GM21528 (cell line): ENCODE data around the gene TTBK2.

ENCODE experiments used
- ATAC-seq: cut with Tn5 transposase; IDR thresholded peaks from one replicate; pipeline ENCODE4 v1.9.1; 2021; ENCODE audit warnings: mild to moderate bottlenecking, moderate library complexity; ENCODE audit not compliant: unreplicated experiment, low FRiP score

TTBK2 gene

DNA sequence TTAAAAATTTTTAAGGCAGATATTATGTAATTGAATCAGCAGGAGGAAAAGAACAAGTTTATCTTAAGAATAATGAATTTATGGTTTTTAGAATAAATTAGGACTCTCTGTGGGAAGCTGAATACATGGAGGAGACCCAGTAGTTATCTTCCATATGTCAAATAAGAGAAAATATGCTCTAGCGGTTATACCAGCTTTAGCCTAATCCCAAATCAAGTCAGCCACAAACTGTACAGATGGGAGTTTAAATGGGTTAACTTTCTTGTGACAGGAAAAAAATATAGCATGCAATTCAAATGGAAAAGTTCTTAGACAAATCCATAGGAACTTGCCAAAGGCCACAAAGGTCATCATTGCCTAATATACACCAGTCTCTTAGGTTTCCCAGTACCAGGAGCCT lies 84.3 kb downstream of the TTBK2 start:
- no peak for ATAC-seq

DNA sequence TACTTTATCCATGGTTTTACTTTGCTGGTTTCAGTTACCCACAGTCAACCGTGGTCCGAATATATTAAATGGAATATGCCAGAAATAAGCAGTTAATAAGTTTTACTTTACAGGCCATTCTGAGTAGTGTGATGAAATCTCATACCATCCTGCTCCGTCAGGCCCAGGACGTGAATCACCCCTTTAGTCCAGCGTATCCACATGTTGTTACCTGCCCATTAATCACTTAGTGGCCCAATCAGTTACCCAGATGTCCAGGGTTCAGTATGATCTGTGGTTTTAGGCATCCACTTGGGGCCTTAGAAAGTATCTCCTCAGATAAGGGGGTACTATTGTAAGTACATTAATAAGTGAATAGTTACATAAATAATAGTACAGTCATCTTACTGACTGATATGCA lies 88.0 kb downstream of the TTBK2 start:
- ATAC-seq = no peak

DNA sequence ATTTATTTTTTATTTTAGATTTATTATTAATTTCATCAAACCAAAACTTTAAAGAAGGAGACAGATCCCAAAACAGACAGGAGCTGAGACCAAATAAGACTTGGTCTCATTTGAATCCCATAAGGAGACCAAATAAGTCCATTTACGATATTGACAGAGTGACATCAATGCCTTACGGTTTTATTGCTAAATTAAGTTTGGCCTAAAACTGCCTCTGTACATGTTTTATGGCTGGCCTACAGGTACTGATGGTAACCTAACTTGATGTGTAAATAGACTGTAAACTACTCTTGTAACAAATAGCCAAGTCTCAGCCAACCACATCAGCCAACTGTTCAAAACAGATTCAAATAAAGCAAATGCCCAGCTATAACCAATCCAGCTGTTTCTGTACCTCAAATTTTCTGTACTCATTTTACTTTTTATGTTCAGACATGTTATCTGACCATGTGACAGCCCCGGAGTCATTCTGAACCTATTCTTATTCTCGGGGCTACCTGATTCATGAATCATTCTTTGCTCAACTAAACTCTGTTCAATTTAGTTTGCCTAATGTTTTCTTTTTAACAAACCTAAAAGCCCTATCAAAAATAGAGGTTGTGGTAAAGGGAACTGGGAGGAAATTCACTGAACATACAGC lies 94.2 kb downstream of the TTBK2 start:
- ATAC-seq = no peak

DNA sequence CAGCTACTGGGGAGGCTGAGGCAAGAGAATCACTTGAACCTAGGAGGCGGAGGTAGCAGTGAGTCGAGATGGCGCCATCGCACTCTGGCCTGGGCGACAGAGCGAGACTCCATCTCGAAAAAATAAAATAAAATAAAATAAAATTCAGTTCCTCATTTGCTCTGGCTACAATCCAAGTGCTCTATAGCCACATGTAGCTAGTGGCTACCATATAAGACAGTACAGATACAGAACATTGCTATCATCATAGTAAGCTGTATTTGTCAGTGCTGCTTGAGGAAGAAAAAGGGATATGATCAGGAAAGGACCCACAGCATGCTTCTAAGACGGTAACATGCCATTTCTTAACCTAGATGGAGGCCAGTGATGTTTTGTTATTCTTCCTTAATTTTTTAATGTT lies 95.0 kb downstream of the TTBK2 start:
- no peak for ATAC-seq

DNA sequence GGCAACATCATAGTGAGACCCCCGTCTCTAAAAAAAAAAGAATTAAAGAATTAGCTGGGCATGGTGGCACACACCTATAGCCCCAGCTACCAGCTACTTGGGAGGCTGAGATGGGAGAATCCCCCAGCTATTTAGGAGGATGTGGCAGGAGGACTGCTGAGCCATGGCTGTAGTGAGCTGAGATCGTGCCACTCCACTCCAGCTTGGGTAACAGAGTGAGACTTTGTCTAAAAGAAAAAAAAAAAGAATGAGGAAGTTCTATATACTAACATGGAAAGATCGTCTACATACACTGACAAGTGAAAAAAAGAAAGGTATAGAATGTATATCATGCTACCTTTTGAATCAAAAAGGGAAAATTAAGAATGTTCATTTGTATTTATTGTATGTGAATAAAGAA lies 99.8 kb downstream of the TTBK2 start:
- no peak for ATAC-seq

DNA sequence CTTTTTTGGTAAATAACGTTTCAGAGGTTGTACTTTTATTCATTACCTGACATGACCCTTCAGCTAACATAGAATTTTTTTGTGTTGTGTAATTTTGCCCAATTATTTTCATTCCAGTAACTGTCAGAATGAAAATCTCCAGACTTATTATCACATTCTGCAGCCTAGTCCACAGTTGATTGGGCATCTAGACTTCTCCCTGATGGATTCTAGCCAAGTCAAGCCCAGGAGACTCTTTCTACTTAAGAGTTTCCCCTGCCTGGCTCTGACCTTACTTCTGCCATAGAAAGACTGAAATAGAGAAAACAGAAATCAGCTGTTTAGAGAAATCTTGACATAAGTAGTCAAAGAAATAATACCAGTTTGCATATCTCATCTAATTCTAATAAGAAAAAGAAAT lies 100.8 kb downstream of the TTBK2 start:
- no peak for ATAC-seq

DNA sequence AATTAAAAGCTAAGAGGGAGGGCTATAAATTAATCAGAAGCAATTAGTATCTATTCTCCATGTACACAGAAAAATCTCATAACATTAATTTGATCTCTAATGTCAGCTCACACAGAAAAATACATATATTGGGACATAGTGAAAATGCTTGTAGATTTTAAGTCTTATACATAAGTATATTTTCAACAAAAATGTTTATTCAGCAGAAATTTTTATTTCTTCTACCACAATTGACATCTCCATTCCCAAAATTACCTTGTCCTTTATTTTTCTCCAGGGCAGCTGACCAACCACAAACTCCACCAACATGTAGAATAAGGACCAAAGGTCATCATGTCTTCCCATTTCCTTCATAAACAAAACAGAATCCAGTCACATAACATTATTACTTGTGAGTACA lies 109.1 kb downstream of the TTBK2 start:
- no peak for ATAC-seq

DNA sequence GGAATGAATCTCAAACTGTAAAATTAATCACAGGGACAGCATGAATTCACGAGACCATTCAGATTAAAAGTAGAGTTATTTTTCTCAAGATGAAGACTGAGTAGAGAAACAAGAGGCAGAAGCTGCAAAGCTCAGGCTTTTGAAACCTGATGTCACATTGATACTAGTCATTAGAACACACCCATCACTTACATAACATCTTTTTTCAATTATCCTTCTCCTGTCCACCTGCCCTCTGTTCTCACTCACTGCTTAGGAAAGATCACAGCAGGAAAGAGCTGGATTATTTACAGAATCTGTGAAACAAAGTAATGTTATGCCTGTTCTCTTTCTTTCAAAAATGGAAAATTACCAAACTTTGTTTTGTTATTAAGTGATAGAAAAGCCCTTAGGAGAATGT lies 111.7 kb downstream of the TTBK2 start:
- no peak for ATAC-seq

DNA sequence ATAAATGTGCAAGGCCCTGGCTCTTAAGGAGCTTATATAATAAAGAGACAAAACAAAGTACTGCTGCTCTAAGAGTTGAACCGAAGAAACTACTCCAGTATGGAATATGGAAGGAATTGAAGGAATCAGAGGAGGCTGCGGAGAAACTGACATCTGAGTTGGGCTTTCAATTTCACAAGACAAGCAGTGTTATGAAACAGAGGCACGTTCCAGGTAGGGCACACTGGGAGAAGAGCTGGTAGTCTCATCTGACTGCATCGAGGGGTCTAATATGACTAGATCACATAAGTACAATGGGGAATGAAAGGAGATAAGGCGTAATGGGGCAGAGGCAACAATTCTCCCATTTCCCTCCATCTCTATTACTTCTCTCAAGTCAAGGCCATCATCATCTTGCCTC lies 115.3 kb downstream of the TTBK2 start:
- no peak for ATAC-seq

DNA sequence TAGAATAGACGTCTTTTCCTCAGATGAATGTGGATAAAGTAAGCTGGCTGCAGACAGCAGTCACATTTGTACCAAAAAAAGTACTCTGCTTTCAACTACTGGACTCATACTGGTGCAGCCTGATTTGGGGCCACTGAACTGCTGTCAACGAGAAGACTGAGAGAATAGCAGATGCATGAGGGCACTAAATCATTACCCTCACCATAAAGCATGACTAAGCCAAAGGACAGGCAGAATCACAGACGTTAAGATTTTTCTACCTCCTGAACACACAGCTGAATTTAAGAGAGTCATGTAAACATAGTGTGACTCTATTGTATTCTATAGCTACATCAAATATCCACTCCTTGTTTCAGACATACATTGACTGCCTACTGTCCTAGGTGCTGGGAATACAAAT lies 115.8 kb downstream of the TTBK2 start:
- ATAC-seq = no peak

DNA sequence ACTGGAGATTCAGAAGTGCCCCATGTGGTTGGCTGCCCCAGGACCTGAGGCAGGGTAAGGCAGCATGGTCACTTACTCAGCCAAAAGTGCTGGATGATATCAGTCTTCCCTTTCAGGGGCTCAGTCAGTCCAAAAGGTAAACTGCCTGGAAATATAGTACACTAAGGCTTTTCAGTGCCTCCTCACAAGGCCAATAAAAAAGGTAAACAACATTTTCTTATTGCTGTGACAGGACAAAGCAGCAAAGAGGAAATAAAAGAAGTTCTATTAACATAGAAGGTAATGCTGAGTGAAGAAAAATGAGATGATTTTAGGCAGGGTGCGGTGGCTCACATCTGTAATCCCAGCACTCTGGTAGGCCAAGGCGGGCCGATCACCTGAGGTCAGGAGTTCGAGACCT lies 117.1 kb downstream of the TTBK2 start:
- ATAC-seq = no peak

DNA sequence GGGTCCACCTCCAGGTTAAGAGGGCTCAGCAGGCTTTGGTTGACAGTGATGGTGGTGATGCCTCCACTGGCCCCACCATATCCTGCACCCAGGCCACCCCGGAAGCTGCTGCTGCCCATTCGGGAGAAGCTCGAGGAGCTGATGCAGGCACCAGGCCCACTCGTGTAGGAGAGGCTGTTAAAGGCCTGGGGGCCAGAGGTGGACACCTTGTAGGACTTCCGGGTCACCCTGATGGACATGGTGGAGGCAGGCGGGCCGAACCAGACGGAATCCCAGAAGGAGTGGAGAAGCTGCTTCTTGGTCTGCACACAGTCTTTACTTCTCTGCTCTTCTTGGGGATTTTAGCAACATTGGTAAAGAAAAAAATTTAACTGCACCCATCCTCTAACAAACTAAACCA lies 118.4 kb downstream of the TTBK2 start:
- ATAC-seq = no peak

DNA sequence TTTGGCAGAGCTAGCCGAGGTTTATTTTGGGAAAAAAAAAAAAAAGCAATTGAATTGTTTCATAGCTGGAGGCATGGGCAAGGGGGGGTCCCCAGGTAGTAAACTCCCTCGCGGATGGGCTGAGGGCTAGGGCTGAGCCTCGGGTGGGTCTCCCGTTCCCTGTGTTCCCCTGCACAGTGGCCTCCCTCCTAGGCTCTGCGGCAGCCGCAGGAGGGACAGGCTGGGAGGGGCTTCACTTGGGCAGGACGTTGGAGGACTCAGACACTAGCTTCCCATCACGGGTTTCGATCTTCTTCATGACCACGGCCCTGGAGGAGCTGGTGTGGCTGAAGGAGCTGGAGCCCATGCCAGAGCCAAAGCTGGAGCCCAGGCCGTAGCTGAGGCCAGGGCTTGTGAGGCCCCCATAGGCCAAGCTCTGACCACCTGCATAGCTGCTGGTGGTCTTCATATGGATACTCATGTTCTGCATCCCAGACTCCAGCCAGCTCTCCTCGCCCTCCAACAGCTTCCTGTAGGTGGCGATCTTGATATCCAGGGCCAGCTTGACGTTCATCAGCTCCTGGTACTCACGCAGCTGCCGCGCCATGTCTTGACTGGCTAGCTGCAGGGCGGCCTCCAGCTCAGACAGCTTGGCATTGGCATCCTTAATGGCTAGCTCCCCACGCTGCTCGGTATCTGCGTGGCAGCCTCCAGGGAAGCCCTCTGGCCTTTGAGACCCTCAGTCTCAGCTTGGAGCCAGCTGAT lies 119.7 kb downstream of the TTBK2 start:
- no peak for ATAC-seq

DNA sequence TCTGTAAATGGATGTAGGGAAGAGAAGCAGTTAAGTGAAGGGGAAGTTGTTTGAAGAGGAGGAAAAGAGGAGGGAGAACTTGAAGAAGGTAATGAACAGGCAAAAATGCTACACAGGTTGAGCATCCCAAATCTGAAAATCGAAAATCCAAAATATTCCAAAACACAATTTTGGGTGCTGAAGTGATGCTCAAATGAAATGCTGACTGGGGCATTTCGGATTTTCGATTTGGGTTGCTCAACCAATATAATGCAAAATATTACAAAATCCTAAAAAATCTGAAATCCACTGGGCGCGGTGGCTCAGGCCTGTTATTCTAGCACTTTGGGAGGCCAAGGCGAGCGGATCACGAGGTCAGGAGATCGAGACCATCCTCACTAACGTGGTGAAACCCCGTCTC lies 121.8 kb downstream of the TTBK2 start:
- no peak for ATAC-seq

DNA sequence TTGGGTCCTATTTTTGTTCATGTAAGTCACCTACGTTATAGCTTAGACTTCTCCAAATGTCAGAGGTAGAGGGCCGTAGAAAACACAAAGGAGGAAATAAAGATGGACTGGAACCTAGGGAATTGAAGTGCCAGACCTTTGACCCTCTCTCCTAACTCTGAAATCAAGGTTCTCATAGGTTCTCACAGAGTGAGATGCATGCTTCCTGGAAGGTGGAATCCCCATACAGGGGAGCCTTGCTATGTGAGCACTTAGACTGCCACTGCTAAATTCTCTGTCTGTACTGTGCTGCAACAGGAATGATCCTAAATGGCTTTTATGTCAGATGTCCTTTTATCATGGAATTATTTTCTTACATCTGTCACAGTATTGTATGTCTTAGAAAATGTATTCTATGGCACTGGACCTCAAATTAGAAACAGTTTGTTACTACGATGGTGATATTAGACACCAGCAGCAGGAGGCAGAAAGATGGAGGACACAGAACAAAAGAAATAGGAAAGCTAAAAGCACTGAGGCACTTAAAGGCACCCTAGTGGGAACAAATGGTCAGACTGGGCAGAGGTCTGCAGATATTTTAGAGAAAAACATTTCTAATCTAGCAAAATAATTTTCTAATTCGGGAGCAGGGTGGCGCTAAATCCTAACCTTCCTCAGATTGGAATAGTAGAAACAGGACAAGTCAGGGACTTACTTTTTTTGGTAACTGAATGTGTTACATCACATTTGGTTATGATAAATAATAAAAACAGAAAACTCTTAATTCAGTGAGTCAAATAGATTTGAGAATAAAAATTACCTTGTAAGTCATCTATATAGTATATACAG lies 123.4 kb downstream of the TTBK2 start:
- no peak for ATAC-seq

DNA sequence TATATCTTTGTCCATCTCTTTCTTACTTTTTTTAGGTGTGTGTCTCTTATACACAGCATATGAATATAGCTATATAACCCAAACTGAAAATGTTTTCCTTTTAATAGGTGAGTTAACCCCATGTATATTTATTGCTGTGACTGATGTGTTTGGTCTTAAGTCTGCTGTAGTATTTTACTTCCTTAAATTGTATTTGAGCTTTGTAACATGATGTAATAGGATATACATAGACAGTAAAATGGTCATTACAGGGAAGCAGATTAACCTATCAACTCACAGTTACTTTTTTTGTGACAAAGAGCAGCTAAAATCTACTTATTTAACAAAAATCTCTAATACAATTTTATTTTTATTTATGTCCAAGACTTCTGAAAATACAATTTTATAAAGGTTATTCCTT lies 131.9 kb downstream of the TTBK2 start:
- ATAC-seq = no peak

DNA sequence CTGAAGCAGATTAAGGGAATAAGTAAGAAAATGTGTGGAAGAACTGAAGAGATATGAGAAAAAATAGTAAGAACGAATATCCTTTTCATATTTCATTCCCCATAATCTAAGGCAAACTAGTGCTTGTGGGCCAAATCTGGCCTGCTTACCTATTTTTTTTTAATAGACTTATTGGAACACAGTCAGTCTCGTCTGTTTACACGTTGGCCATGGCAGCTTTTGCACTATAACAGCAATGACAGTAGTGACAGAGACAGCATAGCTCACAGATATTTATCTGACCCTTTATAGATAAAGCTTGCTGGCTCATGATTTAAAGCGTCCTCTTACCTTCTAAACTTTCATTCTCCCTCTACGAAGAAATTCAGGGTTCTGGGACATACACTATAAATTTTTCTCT lies 133.6 kb downstream of the TTBK2 start:
- no peak for ATAC-seq

DNA sequence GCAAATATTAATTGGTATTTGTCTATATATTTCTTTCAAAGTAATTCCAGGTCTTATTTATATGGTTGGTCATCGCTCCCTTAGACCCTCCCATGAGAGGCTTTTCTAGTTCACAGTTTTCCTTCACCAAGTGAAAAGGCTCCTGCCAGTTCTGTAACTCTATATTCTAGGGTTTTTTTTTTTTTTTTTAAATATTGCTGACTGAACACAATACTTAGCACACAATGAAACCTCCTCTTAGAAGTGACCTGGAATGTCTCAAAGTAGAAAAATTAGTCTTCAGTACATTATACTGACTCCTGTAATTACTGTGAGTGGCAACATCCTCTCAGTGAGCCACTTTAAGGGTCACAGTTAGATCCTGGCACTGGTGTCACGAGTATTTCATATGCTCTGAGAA lies 135.0 kb downstream of the TTBK2 start:
- ATAC-seq = no peak

DNA sequence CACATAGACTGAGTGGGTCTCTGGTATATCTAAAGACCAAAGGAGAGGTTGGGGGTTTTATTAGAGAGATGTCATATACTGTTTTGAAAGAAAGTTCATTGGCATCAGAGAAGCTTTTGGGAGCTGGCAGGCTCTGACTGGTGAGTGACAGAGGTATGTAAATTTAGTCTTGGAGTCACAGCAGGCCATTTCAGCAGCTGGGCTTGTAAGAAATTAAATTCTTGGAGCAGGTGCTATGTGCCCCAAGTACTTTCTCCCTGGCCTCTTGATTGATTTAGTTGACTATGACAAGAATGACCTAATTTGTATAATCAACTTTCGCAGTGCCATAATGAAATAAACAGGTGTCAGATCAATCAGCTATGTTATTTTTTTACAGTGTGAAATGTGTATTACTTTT lies 135.9 kb downstream of the TTBK2 start:
- no peak for ATAC-seq

DNA sequence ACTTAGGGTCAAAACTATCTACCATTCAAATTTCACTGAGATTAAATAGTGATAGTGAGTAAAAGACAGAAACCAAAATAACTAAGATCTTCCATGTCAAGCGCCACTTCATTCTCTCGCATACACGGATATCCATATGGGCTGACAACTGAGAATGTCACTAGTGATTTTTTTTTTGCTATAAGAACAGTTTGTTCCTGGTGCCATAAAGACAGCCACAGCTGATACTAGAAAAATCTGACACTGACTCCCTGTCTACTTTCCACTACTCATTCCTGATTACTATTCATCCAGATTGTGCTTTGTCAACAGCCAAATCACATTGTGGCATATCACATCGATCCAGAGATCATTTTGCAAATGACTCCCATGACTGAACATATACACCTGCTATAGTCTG lies 137.9 kb downstream of the TTBK2 start:
- ATAC-seq = no peak

DNA sequence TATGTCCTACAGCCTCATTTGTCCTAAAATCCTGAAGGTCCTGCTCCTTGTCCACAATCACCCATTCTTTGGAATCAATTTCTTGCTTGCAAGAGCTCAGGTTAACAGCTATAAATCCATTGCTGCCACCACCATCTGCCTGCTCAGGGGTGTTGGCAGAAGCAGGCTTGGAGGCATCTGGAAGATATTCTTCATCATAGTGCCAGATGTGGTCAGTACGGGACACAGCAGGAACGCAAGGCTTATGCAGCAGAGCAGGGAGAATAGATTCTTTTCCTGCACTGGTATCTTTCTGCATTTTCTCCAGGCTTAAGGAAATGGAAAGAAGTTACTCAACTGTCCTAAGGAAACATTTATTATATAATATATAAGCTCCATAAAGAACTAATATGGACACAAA lies 145.2 kb downstream of the TTBK2 start:
- ATAC-seq = no peak

DNA sequence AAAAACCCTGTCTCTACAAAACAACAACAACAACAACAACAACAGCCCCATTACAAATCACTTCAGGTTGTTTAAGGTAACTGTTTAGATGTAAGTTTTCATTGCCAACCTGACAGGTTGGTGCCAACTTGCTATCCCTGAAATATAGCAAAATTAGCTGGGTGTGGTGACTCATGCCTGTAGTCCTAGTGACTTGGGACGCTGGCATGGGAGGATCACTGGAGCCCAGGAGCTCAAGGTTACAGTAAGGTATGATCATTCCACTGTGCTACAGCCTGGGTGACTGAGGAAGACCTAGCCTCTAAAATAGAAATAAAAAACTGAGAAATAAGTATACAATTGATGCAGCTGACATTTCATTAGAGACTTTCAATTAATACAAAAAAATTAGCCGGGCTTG lies 147.7 kb downstream of the TTBK2 start:
- no peak for ATAC-seq
